Neutrophil (primary cell): Measurements from ENCODE around the gene RRBP1.

Experiments
- H3K27ac ChIP-seq: fragments of 200-600 bp; sonication (generic); 2 replicates; pipeline ENCODE4 v1.5.1; 2016; ENCODE audit warnings: mild to moderate bottlenecking, moderate library complexity
- H3K27me3 ChIP-seq: fragments of 200-600 bp; sonication (generic); 2 replicates; pipeline ENCODE4 v1.6.0; 2016; ENCODE audit warnings: mild to moderate bottlenecking
- H3K36me3 ChIP-seq: fragments of 200-600 bp; sonication (generic); 2 replicates; pipeline ENCODE4 v1.5.1; 2017
- H3K4me1 ChIP-seq, 2 experiments: fragments of 200-600 bp in 1 of 2; sonication (generic) in 1 of 2; 1 replicate in 1 of 2; 2 replicates in 1 of 2; pipeline versions ENCODE4 v1.5.1 to v1.6.1; 2013 to 2016; ENCODE audit warnings: low read depth in 1 of 2, low read length in 1 of 2, mild to moderate bottlenecking in 1 of 2, moderate library complexity in 1 of 2; ENCODE audit not compliant: control insufficient read depth in 1 of 2, insufficient read depth in 1 of 2
- H3K4me3 ChIP-seq, 2 experiments: fragments of 200-600 bp in 1 of 2; sonication (generic) in 1 of 2; 1 replicate in 1 of 2; 2 replicates in 1 of 2; pipeline ENCODE4 v1.5.1; 2013 to 2016; ENCODE audit warnings: low read depth in 1 of 2, low read length in 1 of 2, mild to moderate bottlenecking in 1 of 2, moderate library complexity in 1 of 2
- H3K9me3 ChIP-seq: fragments of 200-600 bp; sonication (generic); 2 replicates; pipeline ENCODE4 v1.5.1; 2016
- CTCF ChIP-seq: fragments of 200-600 bp; sonication (generic); IDR thresholded peaks from 2 replicates; pipeline ENCODE4 v1.5.1; 2016; ENCODE audit warnings: antibody characterized with exemption

The RRBP1 gene

GRCh38 chr20:17620371-17621228 lies 61.4 kb downstream of the RRBP1 start:
- Histone ChIP-seq H3K9me3 (no peaks in the 10 kb centered on the region), H3K4me3 (no peak overlapping the region), H3K36me3 (peaks cover 94% of the 10 kb centered on the region), H3K4me1 (peaks cover 16 to 17% of the 10 kb centered on the region in 2 experiments), H3K27me3 (no peaks in the 10 kb centered on the region), H3K27ac (no peak overlapping the region)
- no peak for TF ChIP-seq CTCF

- no peak for TF ChIP-seq CTCF
- no peaks in the 10 kb centered on the region for H3K9me3 ChIP-seq
- H3K4me3 ChIP-seq: no peak overlapping the region
- peaks cover 24% of the 10 kb centered on the region in 2 experiments for H3K4me1 ChIP-seq
- no peak overlapping the region for H3K27ac ChIP-seq
- peaks cover 89% of the 10 kb centered on the region for H3K36me3 ChIP-seq
- no peaks in the 10 kb centered on the region for H3K27me3 ChIP-seq
Measured at GRCh38 chr20:17619351-17620093, 62.5 kb downstream of the RRBP1 start.

- no peak overlapping the region for H3K4me3 ChIP-seq
- peaks cover 24% of the 10 kb centered on the region in 2 experiments for H3K4me1 ChIP-seq
- H3K27me3 ChIP-seq: no peaks in the 10 kb centered on the region
- no peaks in the 10 kb centered on the region for H3K9me3 ChIP-seq
- no peak overlapping the region for H3K27ac ChIP-seq
- peaks cover 89% of the 10 kb centered on the region for H3K36me3 ChIP-seq
- no peak for TF ChIP-seq CTCF
Measured at GRCh38 chr20:17618673-17619013, 63.4 kb downstream of the RRBP1 start.

GRCh38 chr20:17617868-17618672 lies 64.0 kb downstream of the RRBP1 start:
- Histone ChIP-seq H3K4me1 (peaks cover 24% of the 10 kb centered on the region in 2 experiments), H3K27me3 (no peaks in the 10 kb centered on the region), H3K4me3 (no peak overlapping the region), H3K27ac (no peak overlapping the region), H3K36me3 (peaks cover 89% of the 10 kb centered on the region), H3K9me3 (no peaks in the 10 kb centered on the region)
- TF ChIP-seq CTCF: no peak

- H3K36me3 ChIP-seq: peaks cover 83% of the 10 kb centered on the region
- no peaks in the 10 kb centered on the region for H3K9me3 ChIP-seq
- no peak for TF ChIP-seq CTCF
- no peak overlapping the region for H3K27ac ChIP-seq
- H3K27me3 ChIP-seq: no peaks in the 10 kb centered on the region
- no peak overlapping the region for H3K4me3 ChIP-seq
- H3K4me1 ChIP-seq: peaks cover 24% of the 10 kb centered on the region in 2 experiments
Measured at GRCh38 chr20:17617212-17617867, 64.7 kb downstream of the RRBP1 start.
